Activated T-cell treated with anti-CD3 and anti-CD28 coated beads for 24 hours (primary cell): ENCODE results near the gene CTNNB1.
A peak's percentile ranks its signal among the peaks of the same experiment; 100 is the strongest.

Experiments used
- DNase-seq: peaks from one replicate; pipeline ENCODE4 v3.0.0-alpha.2; 2020; ENCODE audit warnings: low read depth

The CTNNB1 gene

GRCh38 chr3:41193794-41194539 lies 5.3 kb upstream of the CTNNB1 start:
- no peak for DNase-seq

- DNase-seq: no peak
These were observed 4.6 kb upstream of the CTNNB1 start for GRCh38 chr3:41194701-41195100.

GRCh38 chr3:41195946-41196345 lies 3.4 kb upstream of the CTNNB1 start:
- no peak for DNase-seq

GRCh38 chr3:41196499-41197410 lies 2.5 kb upstream of the CTNNB1 start:
- DNase-seq: no peak

- no peak for DNase-seq
These were observed 1.3 kb upstream of the CTNNB1 start for GRCh38 chr3:41198046-41198445.

GRCh38 chr3:41198526-41198925 lies 779 bp upstream of the CTNNB1 start:
- DNase-seq: no peak

- DNase-seq: peak; percentile 30
These were observed 762 bp downstream of the CTNNB1 start for GRCh38 chr3:41199866-41200668.

- no peak for DNase-seq
These were observed 1.3 kb downstream of the CTNNB1 start for GRCh38 chr3:41200669-41201021.

- DNase-seq: no peak
These were observed 2.9 kb downstream of the CTNNB1 start for GRCh38 chr3:41202075-41202833.

- DNase-seq: no peak
These were observed 3.6 kb downstream of the CTNNB1 start for GRCh38 chr3:41202834-41203345.

GRCh38 chr3:41204369-41204768 lies 5.1 kb downstream of the CTNNB1 start:
- no peak for DNase-seq

- DNase-seq: no peak
These were observed 6.3 kb downstream of the CTNNB1 start for GRCh38 chr3:41205591-41205990.

GRCh38 chr3:41207355-41207754 lies 8.1 kb downstream of the CTNNB1 start:
- DNase-seq: no peak

GRCh38 chr3:41208507-41209220 lies 9.4 kb downstream of the CTNNB1 start:
- no peak for DNase-seq

GRCh38 chr3:41209646-41210045 lies 10.3 kb downstream of the CTNNB1 start:
- DNase-seq: no peak

- no peak for DNase-seq
These were observed 11.7 kb downstream of the CTNNB1 start for GRCh38 chr3:41210966-41211365.

GRCh38 chr3:41212088-41212487 lies 12.8 kb downstream of the CTNNB1 start:
- no peak for DNase-seq

- no peak for DNase-seq
These were observed 14.3 kb downstream of the CTNNB1 start for GRCh38 chr3:41213588-41213987.

- no peak for DNase-seq
These were observed 17.1 kb downstream of the CTNNB1 start for GRCh38 chr3:41216422-41216821.

- DNase-seq: no peak
These were observed 17.7 kb downstream of the CTNNB1 start for GRCh38 chr3:41216993-41217392.

- DNase-seq: no peak
These were observed 20.1 kb downstream of the CTNNB1 start for GRCh38 chr3:41219424-41219823.
